ENCODE data around the gene CARMIL1. TPM values are rescaled to one million over a fixed set of nuclear protein-coding genes. Genes with fewer than 3 reads are reported as not detected.

Gene CARMIL1
- total and polyA plus RNA-seq, 2 of the 8 experiments (the other 6 are each of a cell fraction or from before 2014, with no cell fraction given), result 20.3 to 40.4 TPM

- H3K23ac ChIP-seq (ENCODE audit: insufficient read length), result no peak overlapping the region
- H3K9me3 ChIP-seq (ENCODE audit: insufficient read depth in 2 of 2, low read depth in 1 of 2, low read length in 1 of 2), result peaks cover 9 to 14% of the 10 kb centered on the region in 2 experiments; a peak in 3 of 4 replicates
- no peak overlapping the region for H3K56ac ChIP-seq (replicated peaks; ENCODE audit: insufficient read length, low read depth, low read length)
- DNase-seq (ENCODE audit: low read depth in 1 of 2, low spot score in 2 of 2) (no peak), FAIRE-seq (no peak)
- no peak overlapping the region for H2BK12ac ChIP-seq (ENCODE audit: low read depth, low read length)
- H2BK20ac ChIP-seq (ENCODE audit: low read length), result no peak overlapping the region
- no peak overlapping the region for H3K27ac ChIP-seq (ENCODE audit: low read depth, low read length)
- H3K79me2 ChIP-seq (ENCODE audit: control insufficient read depth in 1 of 2, insufficient read depth in 2 of 2, low read length in 2 of 2), result peaks cover 0 to 91% of the 10 kb centered on the region in 2 experiments; a peak in 3 of 4 replicates
- ChIA-PET CTCF (ENCODE audit: partially characterized antibody) (interaction anchor here (0.9 kb wide), 1 partner anchor 164 kb away, joined by 3 read pairs; no protein-coding TSS in a partner anchor), POLR2A (ENCODE audit: partially characterized antibody) (no interaction called here)
- peaks cover 0 to 10% (median 3%) of the 10 kb centered on the region in 4 experiments; a peak in 5 of 8 replicates for H3K36me3 ChIP-seq (ENCODE audit: control insufficient read depth in 2 of 4, insufficient read depth in 4 of 4, low read length in 3 of 4)
- H4K5ac ChIP-seq (ENCODE audit: insufficient read length, low read depth, low read length), result no peak overlapping the region
- peaks cover 0 to 19% (median 16%) of the 10 kb centered on the region in 4 experiments; a peak in 4 of 7 replicates for H3K4me1 ChIP-seq (replicated peaks in 1 of 4; ENCODE audit: control insufficient read depth in 3 of 4, insufficient read depth in 4 of 4, low read length in 3 of 4)
- no peak overlapping the region for H2AK5ac ChIP-seq (ENCODE audit: low read depth, low read length)
- H3K14ac ChIP-seq (ENCODE audit: insufficient read length), result no peak overlapping the region
- no peak overlapping the region for H4K8ac ChIP-seq (ENCODE audit: extremely low read depth, insufficient read depth, low read length)
- H3K4me2 ChIP-seq (ENCODE audit: insufficient read depth in 1 of 2, low read depth in 2 of 2, low read length in 2 of 2), result no peak overlapping the region; a peak in 1 of 4 replicates
- no peak overlapping the region for H2BK5ac ChIP-seq (ENCODE audit: low read depth, low read length)
- no peak overlapping the region for H2BK120ac ChIP-seq (replicated peaks; ENCODE audit: low read depth, low read length)
- H3K9ac ChIP-seq (replicated peaks in 1 of 4; ENCODE audit: extremely low read depth in 1 of 4, low read depth in 3 of 4, low read length in 3 of 4), result no peak overlapping the region
- no peak overlapping the region for H2AFZ ChIP-seq (ENCODE audit: low read length)
- peaks cover 8% of the 10 kb centered on the region; the same call in 1 of the 2 replicates for H3K79me1 ChIP-seq (ENCODE audit: low read depth, low read length)
- no peak overlapping the region for H3K4me3 ChIP-seq (ENCODE audit: extremely low read depth in 1 of 4, insufficient read depth in 2 of 4, low read depth in 3 of 4, low read length in 4 of 4)
- no peaks in the 10 kb centered on the region for H3K27me3 ChIP-seq (replicated peaks in 1 of 4; ENCODE audit: control insufficient read depth in 3 of 4, extremely low read depth in 1 of 4, insufficient read depth in 3 of 4, low read length in 3 of 4)
- H2BK15ac ChIP-seq (ENCODE audit: low read length), result no peak overlapping the region
- H4K91ac ChIP-seq (replicated peaks; ENCODE audit: insufficient read length, low read length), result no peak overlapping the region
- no peak overlapping the region for H3K4ac ChIP-seq (replicated peaks; ENCODE audit: insufficient read length, low read depth, low read length)
- 39% methylated on average over 2 of the region's 2 CpGs; no CpG with 5 or more reads in 1 of the 2 experiments for WGBS, 2 experiments (ENCODE audit: extremely low coverage in 1 of 2, insufficient coverage in 1 of 2, insufficient read length in 1 of 2, insufficient replicate concordance in 2 of 2, low coverage in 1 of 2, low lambda C conversion rate in 2 of 2, missing lambda C conversion rate in 1 of 2)
- H3K18ac ChIP-seq (ENCODE audit: extremely low read depth, low read length), result no peak overlapping the region
- H3K23me2 ChIP-seq (ENCODE audit: low read depth, low read length), result no peaks in the 10 kb centered on the region
- H4K20me1 ChIP-seq (replicated peaks in 1 of 2; ENCODE audit: control insufficient read depth in 1 of 2, insufficient read depth in 2 of 2, low read length in 2 of 2), result no peaks in the 10 kb centered on the region
- no peak for TF ChIP-seq ASH2L (IDR thresholded peaks at IDR 0.05; ENCODE audit: low read length)
- no peak for TF ChIP-seq RBBP5 (IDR thresholded peaks at IDR 0.05; ENCODE audit: borderline replicate concordance, low read depth, low read length)
These were observed 136.1 kb downstream of the CARMIL1 start for GRCh38 chr6:25415274-25415673.

Data from H1 (cell line).